B cell (primary cell): ENCODE measurements around the gene MVK. TPM values are rescaled to one million over a fixed set of nuclear protein-coding genes. Genes with fewer than 3 reads are reported as not detected.

ENCODE experiments used
- ATAC-seq: fragments of 200-7000 bp; cut with Tn5 transposase; one replicate; pipeline ENCODE4 v1.10.0; 2021; ENCODE audit warnings: low read depth, mild to moderate bottlenecking, moderate number of reproducible peaks, moderate library complexity
- CTCF ChIA-PET: fragments of 350-600 bp; sonication (Branson Sonifier 250); formaldehyde crosslinking; loops from one replicate; lab custom pipeline; 2021; ENCODE audit warnings: antibody characterized with exemption, inconsistent platforms; lab: Charles Lee
- POLR2A ChIA-PET: fragments of 350-600 bp; sonication (Branson Sonifier 250); formaldehyde crosslinking; loops from one replicate; lab custom pipeline; 2021; ENCODE audit warnings: antibody characterized with exemption; lab: Charles Lee
- DNase-seq: peaks from one replicate; pipeline ENCODE4 v3.0.0; 2013
- H2AFZ ChIP-seq: 2 replicates; pipeline ENCODE4 v1.6.1; 2012; ENCODE audit warnings: mild to moderate bottlenecking, low read depth, low read length; ENCODE audit not compliant: insufficient read depth, poor library complexity, severe bottlenecking
- H3K27ac ChIP-seq, 2 donors: 1 replicate in 1 of 2; 2 replicates in 1 of 2; pipeline ENCODE4 v1.5.1; 2012 to 2013; ENCODE audit warnings: low read length in 2 of 2, mild to moderate bottlenecking in 2 of 2, moderate library complexity in 1 of 2
- H3K27me3 ChIP-seq, 4 experiments: fragments of 200-600 bp in 1 of 4; sonication (generic) in 1 of 4; replicated peaks in 1 of 4; 1 replicate in 2 of 4; 2 replicates in 2 of 4; pipeline versions ENCODE4 v1.6.1 to v1.7.0; 2013 to 2016; ENCODE audit warnings: low read length in 3 of 4, mild to moderate bottlenecking in 2 of 4, mixed read lengths in 1 of 4, moderate library complexity in 1 of 4; ENCODE audit not compliant: insufficient read depth in 4 of 4, control insufficient read depth in 3 of 4; ENCODE audit errors: control extremely low read depth in 1 of 4
- H3K36me3 ChIP-seq, 2 experiments: replicated peaks in 1 of 2; 1 replicate in 1 of 2; 2 replicates in 1 of 2; pipeline versions ENCODE4 v1.6.1 to v1.7.1; 2013; ENCODE audit warnings: low read length in 1 of 2; ENCODE audit not compliant: insufficient read depth in 2 of 2, control insufficient read depth in 1 of 2; ENCODE audit errors: control extremely low read depth in 1 of 2, extremely low read depth in 1 of 2
- H3K4me1 ChIP-seq, 2 donors: fragments of 200-600 bp in 1 of 2; sonication (generic) in 1 of 2; 1 replicate in 1 of 2; 2 replicates in 1 of 2; pipeline versions ENCODE4 v1.5.1 to v1.6.1; 2013 to 2017; ENCODE audit warnings: low read length in 2 of 2; ENCODE audit not compliant: control insufficient read depth in 2 of 2, insufficient read depth in 2 of 2
- H3K4me2 ChIP-seq: replicated peaks from 2 replicates; pipeline ENCODE3; 2012; ENCODE audit warnings: mild to moderate bottlenecking, low read depth, low read length; ENCODE audit not compliant: poor library complexity, severe bottlenecking
- H3K4me3 ChIP-seq, 5 experiments: fragments of 200-600 bp in 1 of 5; sonication (generic) in 1 of 5; 1 replicate in 3 of 5; 2 replicates in 2 of 5; pipeline versions ENCODE4 v1.5.1 to v1.7.0; 2011 to 2016; ENCODE audit warnings: low read length in 4 of 5, mild to moderate bottlenecking in 4 of 5, low read depth in 2 of 5, control low read depth in 1 of 5, moderate library complexity in 1 of 5; ENCODE audit not compliant: insufficient read depth in 1 of 5; ENCODE audit errors: control extremely low read depth in 1 of 5, extremely low read depth in 1 of 5
- H3K79me2 ChIP-seq: fragments of 200-600 bp; sonication (generic); one replicate; pipeline ENCODE4 v1.6.0; 2016; ENCODE audit warnings: low read length; ENCODE audit not compliant: control insufficient read depth, insufficient read depth
- H3K9ac ChIP-seq: fragments of 200-600 bp; sonication (generic); 2 replicates; pipeline ENCODE4 v1.6.1; 2017; ENCODE audit warnings: mild to moderate bottlenecking, low read length, moderate library complexity
- H3K9me3 ChIP-seq, 3 donors: one replicate each; pipeline versions ENCODE4 v1.6.1 to v1.7.1; 2013; ENCODE audit warnings: low read length in 2 of 3; ENCODE audit not compliant: control insufficient read depth in 2 of 3, insufficient read depth in 1 of 3; ENCODE audit errors: control extremely low read depth in 1 of 3
- H4K20me1 ChIP-seq: 2 replicates; pipeline ENCODE4 v1.6.0; 2012; ENCODE audit warnings: mild to moderate bottlenecking, low read length; ENCODE audit not compliant: insufficient read depth, control insufficient read depth, poor library complexity, severe bottlenecking
- H3K27ac Mint-ChIP-seq: one replicate; pipeline ENCODE4 v1.8.0; 2021; ENCODE audit warnings: mixed read lengths
- H3K27me3 Mint-ChIP-seq: one replicate; pipeline ENCODE4 v1.8.0; 2021; ENCODE audit warnings: mixed read lengths
- H3K4me1 Mint-ChIP-seq: one replicate; pipeline ENCODE4 v1.8.0; 2021; ENCODE audit warnings: mixed read lengths
- H3K4me3 Mint-ChIP-seq: one replicate; pipeline ENCODE4 v1.8.0; 2021; ENCODE audit warnings: mixed read lengths
- H3K9me3 Mint-ChIP-seq: one replicate; pipeline ENCODE4 v1.8.0; 2022; ENCODE audit warnings: mixed read lengths; ENCODE audit not compliant: insufficient read depth
- EZH2 ChIP-seq: IDR thresholded peaks from 2 replicates; pipeline ENCODE4 v1.6.1; 2012; ENCODE audit warnings: borderline replicate concordance, low read depth, mild to moderate bottlenecking, moderate library complexity, low read length; ENCODE audit not compliant: insufficient read depth, poor library complexity, severe bottlenecking
- WGBS: methylation state at CpG from one replicate; pipeline ENCODE4 v1.1.5; 2013; ENCODE audit warnings: missing lambda C conversion rate; ENCODE audit not compliant: insufficient coverage; 5-methylcytosine and 5-hydroxymethylcytosine counted together
- intact Hi-C: fragments of 100-400 bp; cut with micrococcal nuclease; formaldehyde crosslinking; loops from one replicate; pipeline ENCODE4 v1.10.0; 2022
- polyA plus RNA-seq: library from polyadenylated mRNA; depleted of rRNA; stranded (reverse); fragments of >200 nt; gene quantifications from 2 replicates; pipeline ENCODE4 v1.2.3, GENCODE V29; 2012
- total RNA-seq, 2 donors: library from RNA; stranded (reverse); fragments of 120-200 nt in 1 of 2; gene quantifications; 1 replicate in 1 of 2; 2 replicates in 1 of 2; pipeline versions ENCODE4 v1.2.3 to v1.2.4, GENCODE V29; 2013 to 2022

The MVK gene
- total and polyA plus RNA-seq, 2 donors (not counting 1 experiment from before 2014, with no cell fraction given), result 12.1 to 12.5 TPM

DNA sequence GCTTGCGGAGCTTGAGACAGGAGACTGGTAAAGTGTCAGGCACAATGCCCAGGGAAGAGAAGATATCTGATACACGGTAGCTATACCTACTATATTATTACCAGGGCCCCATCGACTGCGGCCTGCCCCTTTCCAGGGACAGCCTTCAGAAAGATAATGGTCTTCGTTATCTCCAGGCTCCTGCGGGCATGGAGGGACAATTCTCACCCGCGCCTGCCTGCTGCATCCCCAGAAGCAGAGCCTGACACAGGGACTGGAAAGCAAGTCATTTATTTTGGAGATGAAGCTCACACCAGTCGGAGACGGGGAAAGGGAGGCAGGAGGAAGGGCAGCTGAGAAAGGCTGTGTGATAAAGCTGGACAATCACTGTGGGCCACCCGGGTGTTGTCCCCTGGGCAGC is 72.1 kb downstream of the MVK start:
- H3K79me2 ChIP-seq, result no peaks in the 10 kb centered on the region
- H3K4me3 ChIP-seq, result no peak overlapping the region
- no peaks in the 10 kb centered on the region for H3K9me3 Mint-ChIP-seq
- ChIA-PET POLR2A (no interaction called here), CTCF (no interaction called here)
- peaks cover 0 to 9% (median 1%) of the 10 kb centered on the region in 4 experiments for H3K27me3 ChIP-seq
- intact Hi-C loops, result no loop called here
- H3K27ac ChIP-seq, result no peak overlapping the region
- H3K4me1 ChIP-seq, result no peaks in the 10 kb centered on the region
- DNase-seq (no peak), ATAC-seq (no peak)
- H3K36me3 ChIP-seq, result no peaks in the 10 kb centered on the region
- H3K4me2 ChIP-seq, result no peak overlapping the region
- no peaks in the 10 kb centered on the region for H3K9me3 ChIP-seq
- no peak overlapping the region for H3K9ac ChIP-seq
- no peak overlapping the region for H3K4me3 Mint-ChIP-seq
- peaks cover 28% of the 10 kb centered on the region for H3K27me3 Mint-ChIP-seq
- H3K4me1 Mint-ChIP-seq, result no peaks in the 10 kb centered on the region
- no peaks in the 10 kb centered on the region for H4K20me1 ChIP-seq
- 87% methylated on average over 7 of the region's 11 CpGs for WGBS
- TF ChIP-seq EZH2, result no peak
- no peak overlapping the region for H2AFZ ChIP-seq
- no peak overlapping the region for H3K27ac Mint-ChIP-seq

Other genes with a start within 250 kb of the MVK start
- gene MYO1H, start 225.9 kb upstream of the MVK start, total RNA-seq, result not detected in 2 replicates
- not detected in 2 replicates for gene MYO1H, start 225.9 kb upstream of the MVK start, polyA plus RNA-seq
- gene KCTD10, start 96.5 kb upstream of the MVK start, total RNA-seq, result 30.9 and 33.3 TPM in 2 replicates
- 15.4 and 22.9 TPM in 2 replicates for gene KCTD10, start 96.5 kb upstream of the MVK start, polyA plus RNA-seq
- gene UBE3B, start 96.2 kb upstream of the MVK start, total RNA-seq, result 52.1 and 54.3 TPM in 2 replicates
- 27.2 and 34.4 TPM in 2 replicates for gene UBE3B, start 96.2 kb upstream of the MVK start, polyA plus RNA-seq
- 20.5 and 24.6 TPM in 2 replicates for gene MMAB, start 290 bp upstream of the MVK start, total RNA-seq
- gene MMAB, start 290 bp upstream of the MVK start, polyA plus RNA-seq, result 11.3 and 15.0 TPM in 2 replicates
- gene FAM222A, start 140.0 kb downstream of the MVK start, total RNA-seq, result 4.6 and 4.7 TPM in 2 replicates
- gene FAM222A, start 140.0 kb downstream of the MVK start, polyA plus RNA-seq, result 0.49 and 0.81 TPM in 2 replicates